ENCODE measurements around the gene ADSS1. TPM values are rescaled to one million over a fixed set of nuclear protein-coding genes. Genes with fewer than 3 reads are reported as not detected.

The ADSS1 gene
- 0.16 and 3.8 TPM in 2 replicates for total RNA-seq

GRCh38 chr14:104723651-104724406 is at the start of gene ADSS1:
Gene ADSS1 (plus strand): TSS chr14:104724229. CDS start chr14:104724271, 42 bp downstream.

GRCh38 chr14:104689109-104689880 is 34.7 kb upstream of the ADSS1 start, which contains the start of gene INF2:
Gene INF2 (plus strand): TSS chr14:104689618. CDS start chr14:104701366, 11,748 bp downstream.

DNA sequence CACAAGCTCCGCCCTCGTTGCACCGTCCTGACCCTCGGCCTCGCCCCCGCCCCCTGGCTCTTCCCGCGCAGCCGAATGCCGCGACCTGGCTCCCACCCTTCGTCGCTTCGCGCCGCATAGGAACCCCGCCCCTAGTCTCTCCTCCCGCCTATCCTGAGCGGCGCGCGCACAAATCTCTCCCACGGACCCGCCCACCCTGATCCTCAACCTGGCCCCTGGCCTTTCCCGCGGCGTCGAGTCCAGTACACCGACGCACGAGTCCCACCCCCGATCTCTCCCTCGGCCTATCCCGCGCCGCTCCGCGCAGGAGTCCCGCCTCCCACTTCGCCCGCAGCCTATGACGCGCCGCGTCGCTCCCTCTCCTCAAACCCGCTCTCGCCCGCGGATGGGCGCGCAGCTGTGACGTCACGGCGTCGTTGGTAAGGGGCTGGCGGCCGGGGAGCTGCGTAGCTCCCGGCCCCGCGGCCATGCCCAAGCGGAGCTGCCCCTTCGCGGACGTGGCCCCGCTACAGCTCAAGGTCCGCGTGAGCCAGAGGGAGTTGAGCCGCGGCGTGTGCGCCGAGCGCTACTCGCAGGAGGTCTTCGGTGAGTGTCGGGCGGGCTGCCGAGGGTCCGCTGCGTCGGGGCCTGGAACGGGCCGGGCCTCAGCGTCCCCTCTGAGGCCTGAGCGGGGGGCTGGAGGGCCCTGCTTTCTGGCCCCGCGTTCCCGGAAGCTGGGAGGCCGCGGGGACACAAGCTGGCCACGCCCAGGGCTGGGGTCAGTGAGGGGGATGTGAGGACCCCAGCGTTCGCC is 28.9 kb downstream of the ADSS1 start, which contains the start of gene SIVA1:
Gene SIVA1 (plus strand): TSS at position 413 of the 793 bp plus-strand sequence. CDS start 55 bp downstream, at position 468.

GRCh38 chr14:104794993-104795780 is 71.2 kb downstream of the ADSS1 start, which contains the start of gene AKT1:
Gene AKT1 (minus strand): TSS chr14:104795748. CDS start chr14:104792643, 3,105 bp downstream.

Other genes with a start within 250 kb of the ADSS1 start
- not detected in 2 replicates for gene C14orf180, start 144.5 kb upstream of the ADSS1 start, total RNA-seq
- gene TMEM179, start 119.5 kb upstream of the ADSS1 start, total RNA-seq, result 0.33 TPM in 1 of 2 replicates, not detected in the other
- gene INF2, start 34.6 kb upstream of the ADSS1 start, total RNA-seq, result 135 and 165 TPM in 2 replicates
- gene SIVA1, start 28.9 kb downstream of the ADSS1 start, total RNA-seq, result 117 and 265 TPM in 2 replicates
- gene AKT1, start 71.5 kb downstream of the ADSS1 start, total RNA-seq, result 121 and 181 TPM in 2 replicates
- gene ZBTB42, start 76.9 kb downstream of the ADSS1 start, total RNA-seq, result 2.8 and 12.7 TPM in 2 replicates
- gene CEP170B, start 141.0 kb downstream of the ADSS1 start, total RNA-seq, result 33.3 and 35.2 TPM in 2 replicates
- under 0.01 TPM in 1 of 2 replicates, not detected in the other for gene PLD4, start 200.7 kb downstream of the ADSS1 start, total RNA-seq

All from mesangial cell (primary cell).